Measurements from ENCODE around the gene C1QTNF5. TPM values are rescaled to one million over a fixed set of nuclear protein-coding genes. Genes with fewer than 3 reads are reported as not detected.

The C1QTNF5 gene
- total and polyA plus RNA-seq, 2 donors from 2014 or later = 40.4 to 42.8 TPM

GRCh38 chr11:119378851-119379465, 38.3 kb upstream of the C1QTNF5 start:
- Histone ChIP-seq H3K27ac (ENCODE audit: low read depth in 2 of 2, low read length in 2 of 2) (no peak overlapping the region), H3K9me3 (ENCODE audit: control insufficient read depth in 2 of 3, insufficient read depth in 1 of 3, low read length in 3 of 3) (no peaks in the 10 kb centered on the region), H3K9ac (ENCODE audit: low read length in 3 of 3) (no peak overlapping the region), H3K36me3 (ENCODE audit: control insufficient read depth in 2 of 3, insufficient read depth in 3 of 3, low read length in 3 of 3) (no peaks in the 10 kb centered on the region), H3K4me1 (ENCODE audit: control insufficient read depth in 2 of 3, insufficient read depth in 2 of 3, low read depth in 1 of 3, low read length in 3 of 3) (peaks cover 0 to 35% (median 29%) of the 10 kb centered on the region in 3 donors), H3K27me3 (ENCODE audit: control insufficient read depth, insufficient read depth, low read length) (no peaks in the 10 kb centered on the region), H3K4me3 (ENCODE audit: low read length in 3 of 3) (peak overlapping the region in 1 of 3 donors; percentile 27)
- FAIRE-seq (no peak), DNase-seq (peak in 4 of 5 donors; percentile 35 to 49 (median 44))
- intact Hi-C loops (cut with DNase I) = no loop called here
- TF ChIP-seq CTCF (IDR thresholded peaks at IDR 0.05; ENCODE audit: borderline replicate concordance, extremely low read depth, insufficient read depth) = no peak

DNA sequence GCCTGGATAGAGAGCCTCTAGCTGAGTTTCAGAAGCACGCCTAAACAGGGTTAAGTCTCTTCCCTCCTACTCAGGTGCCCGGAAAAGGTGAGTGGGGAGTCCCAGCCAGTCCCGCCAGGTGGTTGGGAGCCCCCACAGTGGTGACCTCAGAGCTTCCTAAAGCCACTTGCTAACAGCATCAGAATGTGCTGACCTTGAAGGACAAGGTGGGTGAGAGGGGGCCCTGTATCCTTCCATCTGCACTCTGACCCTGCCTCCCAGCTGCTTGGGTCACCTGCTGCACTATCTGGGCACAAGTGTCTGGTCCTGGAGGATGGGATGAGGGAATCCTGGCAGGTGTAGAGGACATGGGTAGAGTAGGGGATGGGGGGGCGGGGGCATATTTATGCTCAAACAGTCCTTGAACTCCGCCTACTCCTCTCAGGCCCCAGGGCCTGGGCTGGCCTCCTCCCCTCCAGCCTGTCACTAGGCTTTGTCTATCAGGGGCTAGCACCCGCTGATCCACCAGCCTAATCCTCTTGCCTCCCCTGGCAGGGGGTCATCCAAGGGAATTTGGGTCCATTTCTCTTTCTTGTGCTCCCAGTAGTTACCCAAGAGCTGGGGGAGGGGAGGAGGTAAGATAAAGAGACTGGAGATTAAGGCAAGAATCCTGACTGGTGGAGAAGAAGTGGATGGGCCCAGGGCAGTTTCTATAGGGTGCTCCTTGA, 37.4 kb upstream of the C1QTNF5 start:
- no peak for FAIRE-seq
- peak in 1 of 5 donors; percentile 29 for DNase-seq
- no peaks in the 10 kb centered on the region for H3K36me3 ChIP-seq (ENCODE audit: control insufficient read depth in 2 of 3, insufficient read depth in 3 of 3, low read length in 3 of 3)
- peaks cover 0 to 42% (median 34%) of the 10 kb centered on the region in 3 donors for H3K4me1 ChIP-seq (ENCODE audit: control insufficient read depth in 2 of 3, insufficient read depth in 2 of 3, low read depth in 1 of 3, low read length in 3 of 3)
- TF ChIP-seq CTCF (IDR thresholded peaks at IDR 0.05; ENCODE audit: borderline replicate concordance, extremely low read depth, insufficient read depth) = no peak
- H3K9ac ChIP-seq (ENCODE audit: low read length in 3 of 3) = no peak overlapping the region
- H3K9me3 ChIP-seq (ENCODE audit: control insufficient read depth in 2 of 3, insufficient read depth in 1 of 3, low read length in 3 of 3) = no peaks in the 10 kb centered on the region
- intact Hi-C loops (cut with DNase I) = no loop called here
- no peaks in the 10 kb centered on the region for H3K27me3 ChIP-seq (ENCODE audit: control insufficient read depth, insufficient read depth, low read length)
- no peak overlapping the region for H3K27ac ChIP-seq (ENCODE audit: low read depth in 2 of 2, low read length in 2 of 2)
- H3K4me3 ChIP-seq (ENCODE audit: low read length in 3 of 3) = no peak overlapping the region

DNA sequence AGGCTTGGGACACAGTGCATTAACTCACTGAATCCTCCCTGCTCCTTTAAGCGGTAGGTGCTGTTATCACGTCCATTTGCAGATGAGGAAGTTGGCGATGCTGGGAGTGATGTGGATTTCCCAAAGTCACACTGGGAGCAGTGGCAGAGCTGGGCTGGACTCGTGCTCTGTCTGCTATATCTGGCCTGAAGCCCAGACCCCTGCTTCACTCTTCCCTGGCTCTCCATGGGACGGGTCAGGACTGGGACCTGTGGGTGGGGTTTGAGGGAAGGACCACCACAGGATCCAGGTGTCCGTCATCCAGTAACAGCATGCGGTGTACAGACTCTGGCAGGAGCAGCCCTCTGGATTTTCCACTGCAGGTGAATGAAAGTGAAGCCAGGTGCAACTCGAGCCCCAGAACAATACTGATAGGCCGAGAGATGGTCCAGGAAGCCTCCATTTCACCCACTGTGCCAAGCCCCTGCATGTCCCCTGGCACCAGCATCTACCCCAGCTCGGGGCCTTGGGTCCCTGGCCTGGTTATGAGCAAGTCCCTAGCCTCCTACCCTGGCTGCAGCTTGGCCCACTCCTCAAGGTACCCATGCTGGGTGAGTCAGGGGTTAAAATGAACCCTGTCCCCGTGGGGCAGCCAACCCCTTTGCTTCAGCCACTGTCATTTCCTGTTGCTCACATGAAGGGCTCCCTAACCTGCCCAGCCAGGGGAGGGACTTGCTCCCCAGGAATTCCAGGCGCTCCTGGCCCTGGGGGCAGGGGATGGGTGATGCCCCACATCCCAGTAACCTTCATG, 36.6 kb upstream of the C1QTNF5 start:
- intact Hi-C loops (cut with DNase I) = no loop called here
- Histone ChIP-seq H3K27me3 (ENCODE audit: control insufficient read depth, insufficient read depth, low read length) (no peaks in the 10 kb centered on the region), H3K4me3 (ENCODE audit: low read length in 3 of 3) (no peak overlapping the region), H3K27ac (ENCODE audit: low read depth in 2 of 2, low read length in 2 of 2) (no peak overlapping the region), H3K4me1 (ENCODE audit: control insufficient read depth in 2 of 3, insufficient read depth in 2 of 3, low read depth in 1 of 3, low read length in 3 of 3) (peaks cover 0 to 42% (median 33%) of the 10 kb centered on the region in 3 donors), H3K9me3 (ENCODE audit: control insufficient read depth in 2 of 3, insufficient read depth in 1 of 3, low read length in 3 of 3) (no peaks in the 10 kb centered on the region), H3K9ac (ENCODE audit: low read length in 3 of 3) (no peak overlapping the region), H3K36me3 (ENCODE audit: control insufficient read depth in 2 of 3, insufficient read depth in 3 of 3, low read length in 3 of 3) (no peaks in the 10 kb centered on the region)
- TF ChIP-seq CTCF (IDR thresholded peaks at IDR 0.05; ENCODE audit: borderline replicate concordance, extremely low read depth, insufficient read depth) = no peak
- FAIRE-seq (no peak), DNase-seq (peak in 1 of 5 donors; percentile 70)
